Testis (tissue), 3 donors: ENCODE measurements around the gene PDE10A. TPM values are rescaled to one million over a fixed set of nuclear protein-coding genes. Genes with fewer than 3 reads are reported as not detected.

ENCODE experiments used
- DNase-seq: peaks from one replicate; pipeline ENCODE4 v3.0.0-alpha.2; 2019
- H3K27ac ChIP-seq, 2 donors: fragments of 200-600 bp; sonication (generic); one replicate each; pipeline ENCODE4 v1.5.1; 2019
- H3K27me3 ChIP-seq: fragments of 200-600 bp; sonication (generic); one replicate; pipeline ENCODE4 v1.5.1; 2019
- H3K36me3 ChIP-seq: fragments of 200-600 bp; sonication (generic); one replicate; pipeline ENCODE4 v1.5.1; 2017; ENCODE audit warnings: low read depth; ENCODE audit errors: missing control alignments
- H3K4me1 ChIP-seq: fragments of 200-600 bp; sonication (generic); one replicate; pipeline ENCODE4 v1.5.1; 2019
- H3K4me3 ChIP-seq, 2 donors: fragments of 200-600 bp; sonication (generic); one replicate each; pipeline ENCODE4 v1.5.1; 2017 to 2019
- H3K9me3 ChIP-seq: fragments of 200-600 bp; sonication (generic); one replicate; pipeline ENCODE4 v1.5.1; 2017
- CTCF ChIP-seq, 3 experiments: fragments of 450-650 bp in 2 of 3; fragments of 200-600 bp in 1 of 3; sonication (generic) in 1 of 3; IDR thresholded peaks; one replicate each; pipeline ENCODE4 v1.5.1; 2016 to 2019; ENCODE audit warnings: antibody characterized with exemption in 3 of 3, mild to moderate bottlenecking in 2 of 3, moderate library complexity in 1 of 3
- POLR2A ChIP-seq: fragments of 450-650 bp; IDR thresholded peaks from one replicate; pipeline ENCODE4 v1.6.1; 2017; ENCODE audit warnings: antibody characterized with exemption, mild to moderate bottlenecking, moderate library complexity
- WGBS, 2 donors: methylation state at CpG; one replicate each; pipeline ENCODE4 v1.1.5; 2018; 5-methylcytosine and 5-hydroxymethylcytosine counted together
- intact Hi-C: fragments of 100-400 bp; cut with DNase I; formaldehyde crosslinking; loops from one replicate; pipeline ENCODE4 v1.15.1; 2023; ENCODE audit warnings: low total_unique reads
- polyA plus RNA-seq: library from polyadenylated mRNA; stranded (reverse); fragments of 350-450 nt; fragmentation: Illumina TruSeq; extraction: RNeasy Lipid Tissue Mini Kit (QIAGEN cat#74804); gene quantifications from one replicate; pipeline ENCODE4 v1.2.3, GENCODE V29; 2014; ENCODE audit warnings: low read depth, low replicate concordance; ENCODE audit not compliant: insufficient read depth
- total RNA-seq, 2 donors: library from RNA; depleted of rRNA; stranded (reverse); fragments of >200 nt; gene quantifications; one replicate each; pipeline ENCODE4 v1.2.3, GENCODE V29; 2016

PDE10A gene
- total and polyA plus RNA-seq, 3 donors from 2014 or later = 15.5 to 22.0 (median 18.0) TPM

- Histone ChIP-seq H3K9me3 (no peaks in the 10 kb centered on the region), H3K27ac (no peak overlapping the region), H3K4me1 (no peaks in the 10 kb centered on the region), H3K27me3 (no peaks in the 10 kb centered on the region), H3K36me3 (no peaks in the 10 kb centered on the region), H3K4me3 (no peak overlapping the region)
- no peak for TF ChIP-seq CTCF (IDR thresholded peaks at IDR 0.05)
- TF ChIP-seq POLR2A = no peak
- 55 to 58% methylated on average over 1 of the region's 1 CpG for WGBS, 2 donors
- intact Hi-C loops = no loop called here
- no peak for DNase-seq
Measured at GRCh38 chr6:165675120-165675519, 12.1 kb upstream of the PDE10A start.

GRCh38 chr6:165674155-165675029 lies 11.4 kb upstream of the PDE10A start:
- Histone ChIP-seq H3K27me3 (no peaks in the 10 kb centered on the region), H3K27ac (no peak overlapping the region), H3K9me3 (no peaks in the 10 kb centered on the region), H3K36me3 (no peaks in the 10 kb centered on the region), H3K4me1 (no peaks in the 10 kb centered on the region), H3K4me3 (peak overlapping the region in 1 of 2 donors; percentile 29)
- no peak for DNase-seq
- WGBS, 2 donors = 40 to 49% methylated on average over 20 of the region's 20 CpGs
- intact Hi-C loops = no loop called here
- TF ChIP-seq POLR2A (no peak), CTCF (IDR thresholded peaks at IDR 0.05) (no peak)

GRCh38 chr6:165671222-165671768 lies 8.3 kb upstream of the PDE10A start:
- Histone ChIP-seq H3K27ac (no peak overlapping the region), H3K4me1 (no peaks in the 10 kb centered on the region), H3K36me3 (no peaks in the 10 kb centered on the region), H3K4me3 (no peak overlapping the region), H3K27me3 (no peaks in the 10 kb centered on the region), H3K9me3 (no peaks in the 10 kb centered on the region)
- no peak for DNase-seq
- intact Hi-C loops = no loop called here
- TF ChIP-seq CTCF (IDR thresholded peaks at IDR 0.05) = no peak
- no peak for TF ChIP-seq POLR2A
- WGBS, 2 donors = 85 to 91% methylated on average over 6 of the region's 6 CpGs

GRCh38 chr6:165668951-165669350 lies 5.9 kb upstream of the PDE10A start:
- no peaks in the 10 kb centered on the region for H3K27me3 ChIP-seq
- no peak overlapping the region for H3K4me3 ChIP-seq
- peaks cover 2% of the 10 kb centered on the region for H3K4me1 ChIP-seq
- H3K9me3 ChIP-seq = no peaks in the 10 kb centered on the region
- no peak for DNase-seq
- H3K36me3 ChIP-seq = no peaks in the 10 kb centered on the region
- WGBS, 2 donors = 61% methylated on average over 8 of the region's 8 CpGs
- no peak for TF ChIP-seq CTCF (IDR thresholded peaks at IDR 0.05)
- no peak for TF ChIP-seq POLR2A
- no peak overlapping the region for H3K27ac ChIP-seq
- intact Hi-C loops = no loop called here

- TF ChIP-seq CTCF (IDR thresholded peaks at IDR 0.05) (no peak), POLR2A (no peak)
- WGBS, 2 donors = 12 to 20% methylated on average over 4 of the region's 4 CpGs
- Histone ChIP-seq H3K27me3 (no peaks in the 10 kb centered on the region), H3K4me3 (no peak overlapping the region), H3K27ac (no peak overlapping the region), H3K4me1 (peaks cover 19% of the 10 kb centered on the region), H3K9me3 (no peaks in the 10 kb centered on the region), H3K36me3 (no peaks in the 10 kb centered on the region)
- DNase-seq = no peak
- intact Hi-C loops = no loop called here
Measured at GRCh38 chr6:165665384-165665672, 2.3 kb upstream of the PDE10A start.
